Activated CD4-positive, alpha-beta T cell treated with anti-CD3 and anti-CD28 coated beads for 24 hours (primary cell): ENCODE data around the gene CHRD.
"Not testable (repeated sequence)": the region's sequence is repeated elsewhere in the genome, so short reads cannot be mapped to it uniquely, and the experiment has no call there.

Experiments used
- DNase-seq, 2 donors: peaks; one replicate each; pipeline ENCODE4 v3.0.0-alpha.2; 2020; ENCODE audit warnings: low read depth in 2 of 2

CHRD gene

GRCh38 chr3:184415203-184415490 is 35.3 kb downstream of the CHRD start:
- no peak for DNase-seq

- DNase-seq, result peak; percentile 54 to 56
Measured at GRCh38 chr3:184417619-184418327, 37.9 kb downstream of the CHRD start.

- no peak for DNase-seq
Measured at GRCh38 chr3:184419171-184419570, 39.3 kb downstream of the CHRD start.

- DNase-seq, result no peak
Measured at GRCh38 chr3:184423561-184423960, 43.7 kb downstream of the CHRD start.

GRCh38 chr3:184426691-184427141 is 46.9 kb downstream of the CHRD start:
- DNase-seq, result no peak

GRCh38 chr3:184428561-184429175 is 48.8 kb downstream of the CHRD start:
- DNase-seq, result no peak

GRCh38 chr3:184429786-184430185 is 49.9 kb downstream of the CHRD start:
- DNase-seq, result no peak

GRCh38 chr3:184430940-184431339 is 51.1 kb downstream of the CHRD start:
- no peak for DNase-seq

- not testable (repeated sequence) for DNase-seq
Measured at GRCh38 chr3:184433178-184433577, 53.3 kb downstream of the CHRD start.

GRCh38 chr3:184439096-184439495 is 59.2 kb downstream of the CHRD start:
- no peak for DNase-seq
